B cell (primary cell): ENCODE results near the gene TMEM203.

Source experiments
- CTCF ChIP-seq: fragments of 200-600 bp; IDR thresholded peaks from one replicate; pipeline ENCODE4 v1.8.0; 2022; ENCODE audit warnings: antibody characterized with exemption, mild to moderate bottlenecking
- EZH2 ChIP-seq: IDR thresholded peaks from 2 replicates; pipeline ENCODE4 v1.6.1; 2012; ENCODE audit warnings: borderline replicate concordance, low read depth, mild to moderate bottlenecking, moderate library complexity, low read length; ENCODE audit not compliant: insufficient read depth, poor library complexity, severe bottlenecking

GRCh38 chr9:137252555-137253506, 47.4 kb upstream of the TMEM203 start:
- TF ChIP-seq CTCF (no peak), EZH2 (no peak)
